ENCODE data around the gene STUM. TPM values are rescaled to one million over a fixed set of nuclear protein-coding genes. Genes with fewer than 3 reads are reported as not detected.

The STUM gene
- total RNA-seq, 1 donor from 2014 or later, result 0.13 TPM

DNA sequence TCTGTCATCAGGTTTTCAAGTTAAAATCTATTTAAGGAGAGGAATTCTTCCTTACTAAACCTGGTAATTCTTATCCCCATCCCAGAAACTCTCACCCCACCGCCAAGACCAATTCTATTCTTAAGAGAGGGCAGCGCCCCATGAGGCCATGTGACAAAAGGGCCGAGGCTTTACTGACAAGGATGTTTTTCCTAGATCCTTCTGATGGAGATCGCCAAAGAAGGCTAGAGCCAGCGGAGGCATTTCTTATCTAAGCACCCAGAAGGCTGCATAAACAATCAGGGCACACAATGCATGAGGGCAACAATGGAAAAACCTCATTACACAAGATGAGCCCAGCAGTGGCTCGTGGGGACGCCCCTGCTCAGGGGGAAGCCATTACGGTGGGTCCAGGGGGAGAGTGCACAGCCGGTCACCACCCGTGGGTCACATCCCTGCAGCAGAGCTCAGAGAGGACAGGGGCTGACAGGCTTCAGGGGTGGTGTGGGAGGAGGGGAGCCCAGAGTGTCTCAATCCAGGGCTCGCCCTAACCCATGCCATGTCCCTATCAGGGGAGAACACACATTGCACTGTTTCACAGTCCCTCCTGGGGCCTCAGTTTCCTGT is 101.8 kb downstream of the STUM start:
- peak in 1 of 2 donors; percentile 64 for DNase-seq (ENCODE audit: low read depth in 2 of 2)

- no peak for DNase-seq (ENCODE audit: low read depth in 2 of 2)
Measured at GRCh38 chr1:226651041-226651731, 102.6 kb downstream of the STUM start.

DNA sequence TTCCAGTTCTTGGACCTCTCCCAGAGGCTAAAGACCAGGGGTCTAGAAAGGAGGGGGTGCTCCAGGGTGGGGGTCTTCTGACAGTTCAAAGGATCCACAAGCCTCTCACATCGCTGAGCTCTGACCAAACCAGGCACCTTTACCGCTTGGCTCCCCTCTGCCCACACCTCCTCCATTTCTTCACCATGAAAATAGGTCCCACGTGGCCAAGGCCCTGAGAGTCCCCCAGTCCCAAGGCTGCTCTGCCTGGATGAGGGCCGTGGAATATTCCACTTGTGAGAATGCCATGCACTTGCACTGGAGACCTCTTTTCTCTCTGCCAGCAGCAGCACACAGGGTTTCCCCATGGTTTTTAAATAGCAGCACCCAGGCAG is 103.2 kb downstream of the STUM start:
- no peak for DNase-seq (ENCODE audit: low read depth in 2 of 2)

DNA sequence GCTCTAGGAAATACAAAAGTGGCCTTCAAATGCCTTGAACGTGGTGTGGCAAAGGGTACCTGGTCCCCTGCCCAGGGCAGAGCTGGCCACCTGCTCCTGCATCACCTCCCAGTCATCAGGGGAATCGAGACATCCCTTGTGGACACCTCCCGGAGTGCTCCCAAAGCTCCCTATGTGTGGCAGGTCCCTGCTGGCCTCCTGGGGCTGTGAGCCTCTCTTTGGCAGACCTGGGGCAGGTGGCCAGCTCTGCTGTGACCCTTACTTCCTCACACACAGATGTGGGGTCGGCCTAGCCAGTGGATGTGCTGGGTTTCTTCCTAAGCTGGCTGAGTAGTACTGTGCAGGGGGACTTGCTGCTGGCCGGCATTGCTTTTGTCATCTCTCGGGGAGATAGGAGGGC is 104.0 kb downstream of the STUM start:
- DNase-seq (ENCODE audit: low read depth in 2 of 2), result no peak

- DNase-seq (ENCODE audit: low read depth in 2 of 2), result no peak
Measured at GRCh38 chr1:226653311-226653921, 104.9 kb downstream of the STUM start.

- no peak for DNase-seq (ENCODE audit: low read depth in 2 of 2)
Measured at GRCh38 chr1:226654046-226654667, 105.6 kb downstream of the STUM start.

DNA sequence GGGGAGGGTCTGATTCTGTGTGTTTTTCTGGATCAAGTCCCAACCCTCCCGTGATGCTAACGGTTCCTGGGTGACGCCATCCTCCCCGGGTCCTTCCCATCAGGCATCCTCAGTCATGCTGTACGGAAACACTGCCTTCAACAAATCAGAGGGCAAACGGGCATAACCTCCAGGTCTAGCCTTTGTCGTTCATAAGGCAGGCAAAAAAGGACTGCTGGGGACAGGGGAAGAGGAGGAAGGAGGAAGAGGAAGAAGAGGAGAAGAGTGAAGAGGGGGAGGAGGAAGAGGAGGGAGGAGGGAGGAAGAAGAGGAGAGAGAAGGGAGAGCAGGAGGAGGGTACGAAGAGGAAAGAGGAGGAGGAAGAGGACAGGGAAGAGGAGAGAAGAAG is 106.1 kb downstream of the STUM start:
- no peak for DNase-seq (ENCODE audit: low read depth in 2 of 2)

DNA sequence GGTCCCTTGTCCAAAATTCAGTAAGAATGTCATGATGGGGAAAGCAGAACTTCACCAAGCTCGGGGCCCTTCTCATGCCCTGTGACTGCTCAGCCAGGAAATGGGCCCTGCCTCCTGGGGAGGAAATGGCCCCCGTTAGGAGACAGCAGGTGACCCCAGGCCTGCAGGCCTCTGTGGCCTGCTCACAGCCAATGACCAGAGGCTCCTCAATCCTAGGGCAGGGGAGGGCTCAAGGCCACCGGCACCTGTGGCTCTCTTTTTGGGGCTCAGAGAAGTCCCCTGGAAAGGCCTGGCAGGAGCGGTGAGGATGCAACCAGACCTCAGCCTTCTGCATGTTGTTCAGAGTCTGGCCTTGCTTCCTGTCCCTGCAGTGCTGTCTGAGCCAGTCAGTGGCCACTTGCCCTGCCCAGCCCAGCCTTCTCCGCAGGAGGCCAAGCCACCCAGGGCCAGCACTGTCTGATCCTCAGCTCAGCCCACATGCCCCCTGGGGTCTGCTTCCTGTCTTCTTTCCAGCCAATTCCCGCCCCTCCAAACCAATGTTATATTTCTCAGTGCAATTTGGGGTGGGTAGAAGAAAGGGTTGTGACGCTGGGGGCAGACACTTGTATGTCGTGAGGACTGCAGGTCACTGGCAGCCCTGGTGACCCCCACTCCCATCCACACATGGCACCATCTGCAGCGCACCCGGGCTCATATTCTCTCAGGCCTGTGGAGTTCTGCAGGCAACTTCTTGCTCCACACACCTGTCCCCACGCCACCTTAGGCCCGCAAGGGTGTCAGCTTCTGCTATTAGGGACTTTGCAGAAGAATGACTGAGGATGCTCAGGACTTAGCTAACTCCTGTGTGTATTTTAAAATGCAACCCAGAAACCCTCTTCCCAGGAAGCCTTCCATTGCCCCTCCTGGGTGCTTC is 106.9 kb downstream of the STUM start:
- DNase-seq (ENCODE audit: low read depth in 2 of 2), result no peak

DNA sequence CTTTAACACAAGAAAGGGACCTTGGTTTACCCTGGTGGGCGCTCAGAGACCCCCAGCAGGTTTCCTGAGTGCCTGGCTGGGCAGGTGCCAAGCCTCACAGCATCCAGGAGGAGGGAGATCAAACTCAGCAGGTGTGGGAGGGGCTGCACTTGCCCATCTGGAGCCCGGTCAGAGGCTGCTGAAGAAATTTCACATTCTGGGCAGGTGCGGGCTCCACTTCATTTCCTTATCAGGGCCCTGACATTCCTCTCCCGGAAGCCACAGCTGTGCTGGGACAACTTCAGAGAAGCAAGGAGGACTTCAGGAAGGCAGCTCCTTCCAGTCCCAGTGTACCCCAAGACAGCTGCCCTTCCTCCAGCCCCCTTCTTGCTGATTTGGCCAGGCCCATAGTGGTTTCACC is 107.6 kb downstream of the STUM start:
- DNase-seq (ENCODE audit: low read depth in 2 of 2), result no peak

GRCh38 chr1:226656601-226657277 is 108.2 kb downstream of the STUM start:
- no peak for DNase-seq (ENCODE audit: low read depth in 2 of 2)

DNA sequence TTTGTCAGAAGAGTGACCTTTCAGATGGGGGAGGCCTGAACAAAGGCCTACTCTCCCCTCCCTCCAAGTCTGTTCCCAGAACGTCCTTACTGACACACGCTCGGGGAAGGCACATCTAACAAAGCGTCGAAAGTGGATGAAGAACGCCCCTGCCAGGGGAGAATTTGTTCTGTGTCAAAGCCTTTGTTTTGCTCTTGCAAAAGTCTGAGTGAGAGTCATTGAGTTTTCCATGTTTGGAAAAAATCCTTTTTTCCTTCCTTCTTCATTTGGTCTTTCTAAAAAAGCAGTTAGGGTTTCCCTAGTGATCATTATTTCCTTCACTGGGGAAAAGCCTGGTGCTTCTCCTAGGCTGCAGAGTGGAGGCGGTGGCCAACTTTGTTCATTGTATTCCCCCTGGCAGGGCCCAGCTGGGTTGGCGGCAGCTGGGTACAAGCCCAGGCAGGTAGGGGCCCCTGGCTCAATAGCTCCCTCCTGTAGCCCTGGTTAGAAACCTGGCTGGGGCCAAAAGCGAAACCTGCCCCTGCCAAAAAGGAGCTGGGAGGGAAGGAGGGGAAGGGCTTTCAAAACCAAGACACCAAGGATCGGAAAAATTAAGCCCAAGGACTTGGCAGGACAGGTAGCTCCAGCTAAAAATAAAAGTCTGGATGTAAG is 109.5 kb downstream of the STUM start:
- no peak for DNase-seq (ENCODE audit: low read depth in 2 of 2)

GRCh38 chr1:226658546-226659125 is 110.1 kb downstream of the STUM start:
- no peak for DNase-seq (ENCODE audit: low read depth in 2 of 2)

Other genes starting within 250 kb of the STUM start
- 4.3 and 5.6 TPM in 2 replicates for gene LIN9, start 239.6 kb upstream of the STUM start, total RNA-seq
- 119 and 136 TPM in 2 replicates for gene PARP1, start 140.7 kb upstream of the STUM start, total RNA-seq
- gene ITPKB, start 190.5 kb downstream of the STUM start, total RNA-seq, result 23.6 and 31.6 TPM in 2 replicates

Data from dermis microvascular lymphatic vessel endothelial cell (primary cell).